ENCODE data around the gene NCKAP5. TPM values are rescaled to one million over a fixed set of nuclear protein-coding genes. Genes with fewer than 3 reads are reported as not detected.
"Not testable (repeated sequence)": the region's sequence is repeated elsewhere in the genome, so short reads cannot be mapped to it uniquely, and the experiment has no call there.

Gene NCKAP5
- total RNA-seq, 1 donor from 2014 or later, result not detected

DNA sequence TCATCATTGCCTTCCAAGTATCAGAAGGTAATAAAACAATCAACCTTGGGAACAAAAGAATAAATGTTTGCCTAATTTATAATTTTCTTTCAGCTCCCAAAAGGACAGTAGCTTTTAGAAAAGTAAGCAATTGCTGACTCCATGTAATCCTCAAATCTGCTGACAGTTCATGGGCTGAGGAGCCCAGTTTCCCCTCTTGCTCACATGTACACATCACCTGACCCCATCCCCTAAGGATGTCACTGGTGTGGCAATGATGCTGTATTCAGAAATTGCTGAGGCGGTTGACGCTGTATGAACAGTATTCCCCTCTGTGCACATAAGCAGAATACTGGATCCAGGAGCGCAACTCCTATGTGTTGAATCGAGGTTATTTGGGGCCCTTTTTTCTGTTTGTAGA is 842.1 kb downstream of the NCKAP5 start:
- Mint-ChIP-seq H3K27ac (no peak overlapping the region), H3K4me3 (no peak overlapping the region), H3K27me3 (no peaks in the 10 kb centered on the region), H3K36me3 (ENCODE audit: low read depth) (no peaks in the 10 kb centered on the region), H3K4me1 (no peaks in the 10 kb centered on the region), H3K9me3 (peaks cover 10% of the 10 kb centered on the region)
- no peak for DNase-seq
- intact Hi-C loops (cut with micrococcal nuclease), result no loop called here

GRCh38 chr2:132725748-132726147 is 842.5 kb downstream of the NCKAP5 start:
- DNase-seq, result no peak
- no peaks in the 10 kb centered on the region for H3K27me3 Mint-ChIP-seq
- no peaks in the 10 kb centered on the region for H3K36me3 Mint-ChIP-seq (ENCODE audit: low read depth)
- H3K27ac Mint-ChIP-seq, result no peak overlapping the region
- intact Hi-C loops (cut with micrococcal nuclease), result no loop called here
- no peak overlapping the region for H3K4me3 Mint-ChIP-seq
- peaks cover 10% of the 10 kb centered on the region for H3K9me3 Mint-ChIP-seq
- H3K4me1 Mint-ChIP-seq, result no peaks in the 10 kb centered on the region

GRCh38 chr2:132725148-132725547 is 843.1 kb downstream of the NCKAP5 start:
- Mint-ChIP-seq H3K27ac (no peak overlapping the region), H3K36me3 (ENCODE audit: low read depth) (no peaks in the 10 kb centered on the region), H3K4me1 (no peaks in the 10 kb centered on the region), H3K9me3 (peaks cover 10% of the 10 kb centered on the region), H3K4me3 (no peak overlapping the region), H3K27me3 (no peaks in the 10 kb centered on the region)
- no peak for DNase-seq
- intact Hi-C loops (cut with micrococcal nuclease), result no loop called here

DNA sequence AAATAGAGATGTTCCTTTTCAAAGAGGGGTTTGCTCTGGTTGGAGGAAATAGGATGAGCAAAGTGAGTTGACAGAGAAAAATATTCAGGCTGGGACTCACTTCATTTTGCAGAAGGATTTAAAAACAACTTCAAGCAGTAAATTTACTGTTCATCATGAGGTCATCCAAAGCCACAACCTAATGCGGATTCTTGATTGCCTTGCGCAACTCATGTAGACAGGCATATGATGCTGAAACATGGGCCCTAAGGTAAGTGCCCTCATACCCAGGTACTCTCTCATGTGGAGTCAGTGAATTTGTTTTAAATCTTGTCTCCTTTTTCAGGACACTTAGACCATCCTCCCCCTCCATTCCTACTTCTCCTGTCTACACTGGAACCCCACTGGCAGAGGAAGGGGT is 846.3 kb downstream of the NCKAP5 start:
- H3K4me1 Mint-ChIP-seq, result no peaks in the 10 kb centered on the region
- H3K9me3 Mint-ChIP-seq, result peaks cover 13% of the 10 kb centered on the region
- intact Hi-C loops (cut with micrococcal nuclease), result no loop called here
- H3K36me3 Mint-ChIP-seq (ENCODE audit: low read depth), result no peaks in the 10 kb centered on the region
- DNase-seq, result no peak
- no peak overlapping the region for H3K4me3 Mint-ChIP-seq
- no peaks in the 10 kb centered on the region for H3K27me3 Mint-ChIP-seq
- no peak overlapping the region for H3K27ac Mint-ChIP-seq

- Mint-ChIP-seq H3K4me1 (no peaks in the 10 kb centered on the region), H3K27me3 (no peaks in the 10 kb centered on the region), H3K9me3 (peaks cover 13% of the 10 kb centered on the region), H3K27ac (no peak overlapping the region), H3K4me3 (no peak overlapping the region), H3K36me3 (ENCODE audit: low read depth) (no peaks in the 10 kb centered on the region)
- DNase-seq, result no peak
- intact Hi-C loops (cut with micrococcal nuclease), result no loop called here
Observed at GRCh38 chr2:132720393-132720792, 847.9 kb downstream of the NCKAP5 start.

DNA sequence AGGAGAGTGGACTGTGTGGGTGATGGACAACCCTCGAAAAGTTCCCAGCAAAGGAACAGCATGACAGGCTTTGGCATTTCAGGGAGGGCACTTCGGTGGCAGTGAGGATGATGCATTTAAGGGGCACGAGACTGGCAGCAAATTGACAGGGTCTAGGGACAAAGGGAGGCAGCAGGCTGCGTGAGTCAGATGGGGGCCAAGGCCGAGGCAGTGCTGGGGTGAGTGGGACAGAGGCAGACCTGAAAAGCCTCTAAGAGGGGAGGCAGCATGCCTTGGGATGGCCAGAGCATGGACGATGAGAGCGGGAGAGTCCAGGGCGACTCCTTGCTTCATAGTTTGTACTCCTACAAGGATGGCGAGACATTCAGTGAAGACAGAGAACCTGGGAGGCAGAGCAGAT is 848.8 kb downstream of the NCKAP5 start:
- Mint-ChIP-seq H3K27me3 (no peaks in the 10 kb centered on the region), H3K36me3 (ENCODE audit: low read depth) (no peaks in the 10 kb centered on the region), H3K4me1 (no peaks in the 10 kb centered on the region), H3K9me3 (peaks cover 13% of the 10 kb centered on the region), H3K4me3 (no peak overlapping the region), H3K27ac (no peak overlapping the region)
- intact Hi-C loops (cut with micrococcal nuclease), result no loop called here
- DNase-seq, result no peak

- intact Hi-C loops (cut with micrococcal nuclease), result no loop called here
- no peak for DNase-seq
- no peaks in the 10 kb centered on the region for H3K36me3 Mint-ChIP-seq (ENCODE audit: low read depth)
- no peak overlapping the region for H3K4me3 Mint-ChIP-seq
- no peak overlapping the region for H3K27ac Mint-ChIP-seq
- H3K4me1 Mint-ChIP-seq, result no peaks in the 10 kb centered on the region
- H3K9me3 Mint-ChIP-seq, result peaks cover 3% of the 10 kb centered on the region
- no peaks in the 10 kb centered on the region for H3K27me3 Mint-ChIP-seq
Observed at GRCh38 chr2:132716954-132717353, 851.3 kb downstream of the NCKAP5 start.

- no peak overlapping the region for H3K27ac Mint-ChIP-seq
- intact Hi-C loops (cut with micrococcal nuclease), result no loop called here
- H3K4me3 Mint-ChIP-seq, result no peak overlapping the region
- H3K9me3 Mint-ChIP-seq, result peaks cover 3% of the 10 kb centered on the region
- H3K4me1 Mint-ChIP-seq, result no peaks in the 10 kb centered on the region
- no peaks in the 10 kb centered on the region for H3K27me3 Mint-ChIP-seq
- no peak for DNase-seq
- no peaks in the 10 kb centered on the region for H3K36me3 Mint-ChIP-seq (ENCODE audit: low read depth)
Observed at GRCh38 chr2:132715386-132716351, 852.6 kb downstream of the NCKAP5 start.

DNA sequence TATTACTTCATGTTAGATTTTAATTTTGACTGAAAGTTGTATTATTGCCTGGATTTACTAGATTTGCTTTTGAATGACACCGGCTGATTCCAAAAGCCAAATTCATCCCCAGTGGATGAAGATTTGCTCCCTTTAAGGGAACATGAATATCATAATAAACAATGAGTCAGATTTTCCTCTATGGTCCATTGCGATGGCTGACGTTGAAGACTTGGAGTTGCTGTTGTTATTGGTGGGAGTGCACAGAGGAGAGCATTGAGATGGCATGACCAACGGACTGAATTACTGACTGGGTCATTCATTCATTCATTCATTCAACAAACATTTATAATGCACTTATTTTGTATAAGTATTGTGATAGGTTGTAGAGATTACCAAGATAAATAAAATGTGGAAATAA is 864.9 kb downstream of the NCKAP5 start:
- Mint-ChIP-seq H3K4me1 (no peaks in the 10 kb centered on the region), H3K9me3 (no peaks in the 10 kb centered on the region), H3K36me3 (ENCODE audit: low read depth) (no peaks in the 10 kb centered on the region), H3K27me3 (no peaks in the 10 kb centered on the region), H3K27ac (no peak overlapping the region), H3K4me3 (no peak overlapping the region)
- DNase-seq, result no peak
- intact Hi-C loops (cut with micrococcal nuclease), result no loop called here

DNA sequence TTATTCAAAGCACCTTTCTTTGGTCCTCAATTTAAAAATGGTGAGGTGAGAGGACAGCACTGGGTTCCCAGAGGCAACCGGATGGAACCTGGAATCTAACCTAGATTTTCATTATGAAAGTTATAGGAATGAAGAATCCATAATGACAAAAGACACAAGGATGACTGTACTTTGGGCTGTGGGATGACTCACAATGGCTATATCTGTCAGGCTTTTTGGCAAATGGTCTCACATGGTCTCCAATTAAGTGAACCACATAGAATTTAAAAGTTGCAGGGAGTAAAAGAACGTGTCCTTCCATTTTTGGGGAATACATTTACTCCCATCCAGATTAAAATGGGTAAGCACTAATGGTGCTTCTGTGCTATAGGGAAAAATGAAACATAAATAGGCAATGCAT is 866.5 kb downstream of the NCKAP5 start:
- Mint-ChIP-seq H3K27ac (no peak overlapping the region), H3K4me1 (no peaks in the 10 kb centered on the region), H3K27me3 (no peaks in the 10 kb centered on the region), H3K36me3 (ENCODE audit: low read depth) (no peaks in the 10 kb centered on the region), H3K9me3 (no peaks in the 10 kb centered on the region), H3K4me3 (no peak overlapping the region)
- intact Hi-C loops (cut with micrococcal nuclease), result no loop called here
- DNase-seq, result no peak

DNA sequence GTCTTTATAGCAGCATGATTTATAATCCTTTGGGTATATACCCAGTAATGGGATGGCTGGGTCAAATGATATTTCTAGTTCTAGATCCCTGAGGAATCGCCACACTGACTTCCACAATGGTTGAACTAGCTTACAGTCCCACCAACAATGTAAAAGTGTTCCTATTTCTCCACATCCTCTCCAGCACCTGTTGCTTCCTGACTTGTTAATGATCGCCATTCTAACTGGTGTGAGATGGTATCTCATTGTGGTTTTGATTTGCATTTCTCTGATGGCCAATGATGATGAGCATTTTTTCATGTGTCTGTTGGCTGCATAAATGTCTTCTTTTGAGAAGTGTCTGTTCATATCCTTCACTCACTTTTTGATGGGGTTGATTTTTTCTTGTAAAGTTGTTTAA is 868.5 kb downstream of the NCKAP5 start:
- intact Hi-C loops (cut with micrococcal nuclease); H3K27ac Mint-ChIP-seq; H3K27me3 Mint-ChIP-seq; H3K36me3 Mint-ChIP-seq (ENCODE audit: low read depth); H3K4me3 Mint-ChIP-seq; H3K4me1 Mint-ChIP-seq; DNase-seq; H3K9me3 Mint-ChIP-seq: not testable (repeated sequence)

DNA sequence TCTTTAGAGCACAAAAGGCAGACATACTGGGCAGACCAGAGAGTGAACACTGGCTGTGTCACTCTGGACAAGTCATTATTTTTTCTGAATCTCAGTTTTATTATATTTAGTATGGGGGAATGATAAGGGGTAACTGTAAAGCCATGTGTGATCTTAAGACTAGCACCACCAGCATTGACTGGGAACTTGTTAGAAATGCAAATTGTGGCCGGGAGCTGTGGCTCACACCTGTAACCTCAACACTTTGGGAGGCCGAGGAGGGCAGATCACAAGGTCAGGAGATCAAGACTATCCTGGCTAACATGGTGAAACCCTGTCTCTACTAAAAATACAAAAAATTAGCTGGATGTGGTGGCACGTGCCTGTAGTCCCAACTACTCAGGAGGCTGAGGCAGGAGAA is 869.9 kb downstream of the NCKAP5 start:
- intact Hi-C loops (cut with micrococcal nuclease); H3K9me3 Mint-ChIP-seq; H3K4me1 Mint-ChIP-seq; H3K27me3 Mint-ChIP-seq; DNase-seq; H3K36me3 Mint-ChIP-seq (ENCODE audit: low read depth); H3K4me3 Mint-ChIP-seq; H3K27ac Mint-ChIP-seq: not testable (repeated sequence)

DNA sequence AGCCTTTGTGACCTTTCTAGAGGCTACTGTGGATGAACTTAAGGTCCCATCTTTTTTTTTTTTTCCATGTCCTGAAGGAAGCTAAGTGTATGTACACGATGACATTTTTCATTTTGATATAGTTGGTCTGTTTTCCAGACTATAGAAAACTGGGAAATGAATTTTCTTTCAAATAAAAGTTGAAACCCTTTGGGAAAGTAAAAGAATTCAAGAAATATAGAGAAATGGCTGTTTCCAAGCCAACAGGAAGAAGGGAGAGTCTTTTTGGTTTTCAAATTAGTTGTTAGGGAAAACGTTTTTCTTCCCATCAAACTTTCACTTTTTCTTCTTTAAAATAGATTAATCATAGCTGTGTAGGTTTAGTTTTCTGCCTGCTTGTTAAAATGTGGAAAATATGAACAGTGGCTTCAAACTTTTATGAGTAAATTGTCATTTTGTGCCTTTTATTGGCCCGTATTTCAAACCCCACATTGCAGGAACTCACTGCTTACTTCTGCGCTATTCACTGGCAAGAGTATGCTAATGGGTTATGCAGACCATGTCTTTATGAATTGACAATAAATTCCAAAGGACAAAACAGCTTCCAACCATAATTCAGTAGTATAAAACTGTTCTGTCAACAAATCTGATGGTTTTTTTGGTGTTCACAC is 870.6 kb downstream of the NCKAP5 start:
- Mint-ChIP-seq H3K9me3 (no peaks in the 10 kb centered on the region), H3K36me3 (ENCODE audit: low read depth) (no peaks in the 10 kb centered on the region), H3K4me1 (no peaks in the 10 kb centered on the region), H3K4me3 (no peak overlapping the region), H3K27me3 (no peaks in the 10 kb centered on the region), H3K27ac (no peak overlapping the region)
- no peak for DNase-seq
- intact Hi-C loops (cut with micrococcal nuclease), result no loop called here

DNA sequence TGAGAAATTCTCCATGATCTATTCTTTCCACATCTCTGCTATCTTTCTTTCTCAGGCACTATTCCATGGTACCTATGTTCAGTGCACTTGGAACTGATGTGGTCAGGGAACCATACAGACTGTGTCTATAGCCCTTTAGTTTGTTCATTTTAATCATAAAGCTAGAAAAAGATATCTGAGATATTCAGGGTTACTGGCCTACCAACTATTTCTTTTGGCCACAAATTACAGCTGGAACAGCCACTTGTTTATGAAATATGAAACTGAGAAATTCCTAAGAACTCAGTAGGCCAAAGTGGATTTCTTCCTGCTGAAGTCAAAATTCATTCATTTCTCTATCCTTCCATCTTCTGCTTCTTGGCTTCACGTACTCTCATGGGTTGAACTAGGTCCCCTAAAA is 875.4 kb downstream of the NCKAP5 start:
- no peaks in the 10 kb centered on the region for H3K9me3 Mint-ChIP-seq
- H3K27ac Mint-ChIP-seq, result no peak overlapping the region
- no peaks in the 10 kb centered on the region for H3K27me3 Mint-ChIP-seq
- intact Hi-C loops (cut with micrococcal nuclease), result no loop called here
- H3K4me3 Mint-ChIP-seq, result no peak overlapping the region
- H3K36me3 Mint-ChIP-seq (ENCODE audit: low read depth), result no peaks in the 10 kb centered on the region
- no peaks in the 10 kb centered on the region for H3K4me1 Mint-ChIP-seq
- DNase-seq, result no peak

Measured in activated CD4-positive, alpha-beta T cell treated with anti-CD3 and anti-CD28 coated beads, Interleukin-2, amount 10 ng/mL, durations not matched to agents 24 days and 14 days (primary cell).